Fibroblast of lung (primary cell): ENCODE results near the gene MEGF10. TPM values are rescaled to one million over a fixed set of nuclear protein-coding genes. Genes with fewer than 3 reads are reported as not detected.

Source experiments
- DNase-seq, 2 donors: peaks; one replicate each; pipeline versions ENCODE4 v3.0.0 to v3.0.0-alpha.2; 2010; ENCODE audit warnings: low read depth in 2 of 2
- H2AFZ ChIP-seq: 2 replicates; pipeline ENCODE4 v1.5.1; 2012; ENCODE audit warnings: low read length, control low read depth, inconsistent platforms
- H3K27ac ChIP-seq: 2 replicates; pipeline ENCODE4 v1.5.1; 2011; ENCODE audit warnings: low read length, control low read depth; ENCODE audit not compliant: insufficient read depth
- H3K27me3 ChIP-seq: 2 replicates; pipeline ENCODE4 v1.5.1; 2011; ENCODE audit warnings: mild to moderate bottlenecking, low read length; ENCODE audit not compliant: control insufficient read depth, insufficient read depth
- H3K36me3 ChIP-seq: 2 replicates; pipeline ENCODE4 v1.5.1; 2011; ENCODE audit warnings: low read length; ENCODE audit not compliant: control insufficient read depth, insufficient read depth
- H3K4me1 ChIP-seq: 2 replicates; pipeline ENCODE4 v1.5.1; 2011; ENCODE audit warnings: low read length; ENCODE audit not compliant: control insufficient read depth, insufficient read depth; ENCODE audit errors: extremely low read depth
- H3K4me2 ChIP-seq: 2 replicates; pipeline ENCODE4 v1.5.1; 2011; ENCODE audit warnings: low read length, control low read depth; ENCODE audit not compliant: insufficient read depth; ENCODE audit errors: extremely low read depth
- H3K4me3 ChIP-seq, 4 experiments: fragments of 200-600 bp in 1 of 4; sonication (generic) in 1 of 4; replicated peaks in 1 of 4; 2 replicates each; pipeline ENCODE4 v1.5.1; 2011 to 2016; ENCODE audit warnings: low read length in 4 of 4, low read depth in 3 of 4, mild to moderate bottlenecking in 3 of 4, control low read depth in 2 of 4, inconsistent platforms in 1 of 4, mixed read lengths in 1 of 4; ENCODE audit not compliant: insufficient read depth in 1 of 4; ENCODE audit errors: control extremely low read depth in 1 of 4
- H3K79me2 ChIP-seq: 2 replicates; pipeline ENCODE4 v1.5.1; 2012; ENCODE audit warnings: mild to moderate bottlenecking, low read length, inconsistent platforms; ENCODE audit not compliant: control insufficient read depth, insufficient read depth
- H3K9ac ChIP-seq: 2 replicates; pipeline ENCODE4 v1.5.1; 2011; ENCODE audit warnings: mild to moderate bottlenecking, low read length, control low read depth; ENCODE audit not compliant: insufficient read depth
- H3K9me3 ChIP-seq: 2 replicates; pipeline ENCODE4 v1.5.1; 2012; ENCODE audit warnings: low read depth, low read length; ENCODE audit not compliant: control insufficient read depth, insufficient read depth
- H4K20me1 ChIP-seq: 2 replicates; pipeline ENCODE4 v1.5.1; 2011; ENCODE audit warnings: low read length; ENCODE audit not compliant: control insufficient read depth, insufficient read depth; ENCODE audit errors: extremely low read depth
- EZH2 ChIP-seq: IDR thresholded peaks from 2 replicates; pipeline ENCODE4 v1.5.1; 2012; ENCODE audit warnings: low read length, control low read depth, mild to moderate bottlenecking; ENCODE audit errors: missing control alignments
- polyA minus RNA-seq: library from RNA; depleted of rRNA, polyadenylated mRNA; stranded (reverse); fragments of >200 nt; gene quantifications from 2 replicates; pipeline ENCODE4 v1.2.3, GENCODE V29; 2011; ENCODE audit warnings: low replicate concordance
- polyA plus RNA-seq, 2 donors: library from polyadenylated mRNA; depleted of rRNA in 1 of 2; stranded (reverse) in 1 of 2; unstranded in 1 of 2; fragments of >200 nt; gene quantifications; 2 replicates each; pipeline ENCODE4 v1.2.1, GENCODE V29; 2011 to 2012; ENCODE audit warnings: missing spikeins in 1 of 2
- total RNA-seq: library from RNA; depleted of rRNA; stranded (reverse); fragments of >200 nt; gene quantifications from 2 replicates; pipeline ENCODE4 v1.2.1, GENCODE V29; 2014
- TF ChIP-seq, protein P1 (sequence below), 2 donors: IDR thresholded peaks in 1 of 2; conservative IDR thresholded peaks in 1 of 2; 1 replicate in 1 of 2; 2 replicates in 1 of 2; pipeline ENCODE4 v1.5.1; 2011 to 2012; ENCODE audit warnings: low read length in 2 of 2, control low read depth in 1 of 2, inconsistent platforms in 1 of 2, low read depth in 1 of 2, mild to moderate bottlenecking in 1 of 2

Gene MEGF10
- total RNA-seq (under 0.01 TPM in 2 replicates), polyA plus RNA-seq (0.02 and 0.09 TPM in 2 replicates), polyA minus RNA-seq (not detected in 2 replicates)
- polyA plus RNA-seq (2012), result not detected in 2 replicates

GRCh38 chr5:127290019-127290945 lies at the start of gene MEGF10:
MEGF10 (plus strand) TSS chr5:127290796; CDS start chr5:127331309, 40,513 bp downstream.
- Histone ChIP-seq H3K36me3 (no peaks in the 10 kb centered on the region), H3K27me3 (peaks cover 9% of the 10 kb centered on the region), H3K4me2 (peak within 1 kb of the TSS; percentile 71), H3K79me2 (no peaks in the 10 kb centered on the region), H2AFZ (no peak within 1 kb of the TSS), H3K9me3 (no peaks in the 10 kb centered on the region), H3K27ac (no peak within 1 kb of the TSS), H3K4me1 (no peaks in the 10 kb centered on the region), H4K20me1 (no peaks in the 10 kb centered on the region), H3K4me3 (peak within 1 kb of the TSS in 2 of 4 experiments; percentile 37 to 50), H3K9ac (no peak within 1 kb of the TSS)
- peak; percentile 43 to 48 for DNase-seq
- TF ChIP-seq, protein P1, sequence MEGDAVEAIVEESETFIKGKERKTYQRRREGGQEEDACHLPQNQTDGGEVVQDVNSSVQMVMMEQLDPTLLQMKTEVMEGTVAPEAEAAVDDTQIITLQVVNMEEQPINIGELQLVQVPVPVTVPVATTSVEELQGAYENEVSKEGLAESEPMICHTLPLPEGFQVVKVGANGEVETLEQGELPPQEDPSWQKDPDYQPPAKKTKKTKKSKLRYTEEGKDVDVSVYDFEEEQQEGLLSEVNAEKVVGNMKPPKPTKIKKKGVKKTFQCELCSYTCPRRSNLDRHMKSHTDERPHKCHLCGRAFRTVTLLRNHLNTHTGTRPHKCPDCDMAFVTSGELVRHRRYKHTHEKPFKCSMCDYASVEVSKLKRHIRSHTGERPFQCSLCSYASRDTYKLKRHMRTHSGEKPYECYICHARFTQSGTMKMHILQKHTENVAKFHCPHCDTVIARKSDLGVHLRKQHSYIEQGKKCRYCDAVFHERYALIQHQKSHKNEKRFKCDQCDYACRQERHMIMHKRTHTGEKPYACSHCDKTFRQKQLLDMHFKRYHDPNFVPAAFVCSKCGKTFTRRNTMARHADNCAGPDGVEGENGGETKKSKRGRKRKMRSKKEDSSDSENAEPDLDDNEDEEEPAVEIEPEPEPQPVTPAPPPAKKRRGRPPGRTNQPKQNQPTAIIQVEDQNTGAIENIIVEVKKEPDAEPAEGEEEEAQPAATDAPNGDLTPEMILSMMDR (conservative IDR thresholded peaks at IDR 0.05 in 1 of 2, IDR thresholded peaks at IDR 0.05 in 1 of 2; ENCODE audit: low read depth in 1 of 2, low read length in 2 of 2), result peak; percentile 68 to 80
- TF ChIP-seq EZH2, result peak; percentile 54

DNA sequence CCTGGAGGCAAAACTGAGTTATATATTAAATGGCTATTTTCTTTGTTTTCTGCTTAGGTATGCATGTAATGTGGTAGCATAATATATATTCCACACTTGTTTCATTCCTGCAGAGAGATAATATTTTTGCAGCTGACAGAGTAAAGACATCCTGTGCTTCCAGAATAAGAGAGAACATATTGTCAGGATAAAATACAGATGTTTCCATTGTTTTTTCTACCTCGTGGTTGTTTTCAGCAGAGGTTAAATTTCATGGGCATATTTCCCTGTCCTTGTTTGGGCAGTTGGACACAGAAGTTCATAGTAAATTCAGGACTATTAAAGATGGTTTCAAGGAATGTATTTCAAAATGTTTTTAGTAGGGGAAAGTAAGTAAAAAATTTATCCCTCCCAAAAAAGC lies 47.6 kb upstream of the MEGF10 start:
- H3K9me3 ChIP-seq, result no peaks in the 10 kb centered on the region
- TF ChIP-seq, protein P1 (conservative IDR thresholded peaks at IDR 0.05 in 1 of 2, IDR thresholded peaks at IDR 0.05 in 1 of 2; ENCODE audit: low read depth in 1 of 2, low read length in 2 of 2), result no peak
- TF ChIP-seq EZH2, result no peak
- H3K36me3 ChIP-seq, result no peaks in the 10 kb centered on the region
- no peak overlapping the region for H3K9ac ChIP-seq
- H3K27me3 ChIP-seq, result no peaks in the 10 kb centered on the region
- H3K4me3 ChIP-seq, result no peak overlapping the region
- H2AFZ ChIP-seq, result no peak overlapping the region
- no peak overlapping the region for H3K27ac ChIP-seq
- H3K4me1 ChIP-seq, result no peaks in the 10 kb centered on the region
- H4K20me1 ChIP-seq, result no peaks in the 10 kb centered on the region
- H3K4me2 ChIP-seq, result no peak overlapping the region
- H3K79me2 ChIP-seq, result no peaks in the 10 kb centered on the region
- no peak for DNase-seq

DNA sequence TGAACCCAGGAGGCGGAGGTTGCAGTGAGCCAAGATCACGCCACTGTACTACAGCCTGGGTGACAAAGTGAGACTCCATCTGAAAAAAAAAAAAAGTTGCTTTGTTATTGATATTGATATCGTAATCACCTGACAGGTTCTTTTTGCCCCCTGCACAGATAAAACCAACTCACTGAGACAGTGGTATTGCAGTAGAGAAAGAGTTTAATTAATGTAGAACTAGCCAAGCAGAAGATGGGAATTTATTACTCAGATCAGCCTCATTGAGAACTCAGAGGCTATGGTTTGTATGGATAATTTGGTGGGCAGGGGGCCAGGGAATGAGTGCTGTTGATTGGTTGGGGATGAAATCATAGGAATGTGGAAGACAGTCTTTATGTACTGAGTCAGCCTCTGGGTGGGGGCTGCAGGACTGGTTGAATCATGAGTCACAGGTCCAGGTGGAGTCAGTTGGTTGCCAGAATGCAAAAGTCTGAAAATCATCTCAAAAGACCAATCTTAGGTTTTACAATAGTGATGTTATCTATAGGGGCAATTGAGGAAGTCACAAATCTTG lies 35.8 kb upstream of the MEGF10 start:
- TF ChIP-seq, protein P1 (conservative IDR thresholded peaks at IDR 0.05 in 1 of 2, IDR thresholded peaks at IDR 0.05 in 1 of 2; ENCODE audit: low read depth in 1 of 2, low read length in 2 of 2), result no peak
- Histone ChIP-seq H3K4me3 (no peak overlapping the region), H4K20me1 (no peaks in the 10 kb centered on the region), H3K4me1 (no peaks in the 10 kb centered on the region), H3K4me2 (no peak overlapping the region), H3K9ac (no peak overlapping the region), H3K27ac (no peak overlapping the region), H3K36me3 (no peaks in the 10 kb centered on the region), H3K9me3 (no peaks in the 10 kb centered on the region), H2AFZ (no peak overlapping the region), H3K27me3 (no peaks in the 10 kb centered on the region), H3K79me2 (no peaks in the 10 kb centered on the region)
- peak; percentile 42 to 78 for DNase-seq
